Lung microvascular endothelial cell (primary cell): ENCODE data around the gene SELENOW. TPM values are rescaled to one million over a fixed set of nuclear protein-coding genes. Genes with fewer than 3 reads are reported as not detected.
"Not testable (repeated sequence)": the region's sequence is repeated elsewhere in the genome, so short reads cannot be mapped to it uniquely, and the experiment has no call there.

Source experiments
- DNase-seq, 2 donors: peaks; one replicate each; pipeline versions ENCODE4 v3.0.0 to v3.0.0-alpha.2; 2010; ENCODE audit warnings: low read depth in 2 of 2
- total RNA-seq: library from RNA; depleted of rRNA; stranded (reverse); fragments of >200 nt; gene quantifications from 2 replicates; pipeline ENCODE4 v1.2.1, GENCODE V29; 2014

Gene SELENOW
- total RNA-seq = 310 and 521 TPM in 2 replicates

GRCh38 chr19:47778049-47778953 lies at the start of gene SELENOW:
TSS of gene SELENOW (plus strand) at chr19:47778703. CDS start at chr19:47778786, 83 bp downstream.
- DNase-seq = peak; percentile 70 to 83

GRCh38 chr19:47729468-47729798 lies 49.1 kb upstream of the SELENOW start:
- DNase-seq = peak in 1 of 2 donors; percentile 68

- DNase-seq = peak; percentile 84 to 97
Observed at GRCh38 chr19:47729799-47730520, 48.5 kb upstream of the SELENOW start.

GRCh38 chr19:47730521-47730889 lies 48.0 kb upstream of the SELENOW start:
- no peak for DNase-seq

GRCh38 chr19:47730910-47731309 lies 47.6 kb upstream of the SELENOW start:
- no peak for DNase-seq

- DNase-seq = no peak
Observed at GRCh38 chr19:47735131-47735530, 43.4 kb upstream of the SELENOW start.

GRCh38 chr19:47740866-47741519 lies 37.5 kb upstream of the SELENOW start:
- DNase-seq = no peak

- DNase-seq = peak in 1 of 2 donors; percentile 80
Observed at GRCh38 chr19:47741544-47742140, 36.9 kb upstream of the SELENOW start.

GRCh38 chr19:47742634-47743033 lies 35.9 kb upstream of the SELENOW start:
- peak in 1 of 2 donors; percentile 51 for DNase-seq

- peak; percentile 98 for DNase-seq
Observed at GRCh38 chr19:47745010-47745901, 33.2 kb upstream of the SELENOW start, which contains the start of gene NOP53. TSS of gene NOP53 (plus strand) at chr19:47745546. CDS start at chr19:47745560, 14 bp downstream.

- DNase-seq = not testable (repeated sequence)
Observed at GRCh38 chr19:47746129-47746528, 32.4 kb upstream of the SELENOW start.

GRCh38 chr19:47749326-47749725 lies 29.2 kb upstream of the SELENOW start:
- no peak for DNase-seq

- DNase-seq = no peak
Observed at GRCh38 chr19:47750752-47751151, 27.8 kb upstream of the SELENOW start.

GRCh38 chr19:47752440-47753211 lies 25.9 kb upstream of the SELENOW start:
- DNase-seq = no peak

GRCh38 chr19:47754206-47755064 lies 24.1 kb upstream of the SELENOW start:
- DNase-seq = no peak

GRCh38 chr19:47755065-47755761 lies 23.3 kb upstream of the SELENOW start:
- no peak for DNase-seq

- DNase-seq = no peak
Observed at GRCh38 chr19:47755762-47756626, 22.5 kb upstream of the SELENOW start.
